Fibroblast of upper back skin (primary cell): ENCODE results near the gene GPR55.

Source experiments
- DNase-seq: peaks from one replicate; pipeline ENCODE4 v3.0.0-alpha.2; 2013

GPR55 gene

DNA sequence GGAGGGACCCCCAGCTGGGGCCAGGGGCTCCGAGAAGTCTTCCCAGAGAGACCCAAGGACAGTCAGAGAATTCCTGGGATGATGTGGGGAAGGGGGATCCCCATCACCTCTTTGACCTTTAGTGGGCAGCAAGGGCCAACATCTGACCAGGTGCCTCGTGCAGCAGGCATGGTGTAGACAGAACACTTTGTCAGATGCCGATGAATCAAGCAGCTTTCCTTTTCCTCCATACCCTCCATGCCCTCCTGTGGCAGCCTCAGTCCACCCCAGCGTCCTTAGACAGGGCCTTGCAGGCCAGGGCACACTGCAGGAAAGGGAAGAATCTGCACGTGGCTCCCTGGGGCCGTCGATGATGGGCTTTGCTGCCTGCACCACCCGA is 26.3 kb downstream of the GPR55 start:
- DNase-seq = no peak

GRCh38 chr2:230898016-230898712 is 26.9 kb downstream of the GPR55 start:
- DNase-seq = no peak

GRCh38 chr2:230896346-230897115 is 28.5 kb downstream of the GPR55 start:
- DNase-seq = no peak

DNA sequence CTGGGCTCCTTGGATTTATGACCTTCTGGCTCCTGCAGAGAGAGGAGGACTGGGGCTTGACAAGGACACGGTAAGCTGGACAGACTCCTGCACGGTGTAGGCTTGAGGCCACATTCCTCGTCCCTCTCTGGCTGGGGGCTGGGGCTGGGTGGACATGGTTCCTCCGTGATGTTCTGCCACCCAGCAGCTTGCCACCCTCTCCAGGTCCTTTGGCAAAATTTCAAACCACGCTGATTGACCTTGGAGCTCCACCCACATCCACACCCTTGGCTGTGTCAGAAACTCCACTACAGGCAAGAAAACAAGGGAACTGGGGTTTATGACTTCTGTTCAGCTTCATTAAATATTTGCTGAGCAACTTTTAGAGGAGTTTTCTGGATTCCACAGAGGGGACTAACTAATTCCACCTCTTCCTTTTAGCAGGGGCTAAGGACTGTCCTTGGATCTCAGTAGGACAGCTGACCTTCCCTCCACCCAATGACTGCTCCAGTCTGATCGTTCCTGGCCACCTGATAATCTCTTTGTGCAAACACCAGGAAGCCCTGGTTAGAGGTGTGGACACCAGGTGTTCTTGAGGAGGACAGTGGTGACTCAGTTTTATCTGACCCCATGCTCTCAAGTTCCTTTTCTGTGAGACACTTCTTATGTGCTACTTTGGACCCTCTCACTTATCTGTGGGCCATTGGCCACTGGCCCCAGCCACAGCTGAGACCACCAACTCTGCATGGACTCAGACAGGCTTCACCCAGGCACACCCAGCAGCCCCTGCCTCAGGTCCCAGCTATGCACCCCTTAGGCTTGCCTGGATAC is 29.3 kb downstream of the GPR55 start:
- no peak for DNase-seq

GRCh38 chr2:230893841-230894781 is 30.9 kb downstream of the GPR55 start:
- DNase-seq = no peak

DNA sequence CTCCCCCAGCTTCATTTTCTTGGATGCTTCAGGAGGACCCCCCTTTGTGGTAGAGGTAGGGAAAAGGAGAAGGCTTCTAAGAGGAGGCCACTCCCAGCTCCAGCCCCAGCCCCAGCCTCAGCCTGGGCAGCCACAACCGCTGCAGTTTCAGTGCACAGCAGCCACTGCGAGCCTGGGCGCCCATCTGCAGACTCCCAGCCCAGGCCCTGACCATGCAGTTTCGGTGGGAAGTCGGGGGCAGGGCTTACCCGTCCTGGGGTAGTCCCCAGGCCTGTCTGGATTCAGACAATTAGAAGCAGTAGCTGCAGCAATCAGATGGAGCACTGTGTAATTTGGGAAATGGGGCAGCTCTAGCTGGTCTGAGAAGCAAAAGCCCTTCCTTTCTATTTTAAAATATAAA is 31.7 kb downstream of the GPR55 start:
- DNase-seq = no peak

DNA sequence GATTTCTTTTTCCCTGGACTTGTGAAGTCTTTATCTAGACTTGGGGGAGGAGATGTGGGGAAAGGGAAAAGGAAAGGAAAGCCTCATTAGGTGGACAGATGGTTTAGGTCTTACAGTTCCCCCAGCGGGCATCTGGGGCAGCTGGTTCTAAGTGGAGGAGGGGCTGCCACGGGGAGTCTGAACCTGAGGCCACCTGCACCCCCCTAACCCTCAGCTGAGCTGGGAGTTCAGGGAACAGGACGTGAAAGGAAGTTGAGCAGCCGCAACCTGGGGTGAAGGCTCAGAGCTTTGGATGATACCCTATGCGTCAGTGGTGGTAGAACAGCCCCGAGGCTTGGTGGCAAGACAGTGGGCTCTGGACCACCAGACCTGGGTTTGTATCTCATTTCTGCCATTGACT is 33.5 kb downstream of the GPR55 start:
- no peak for DNase-seq

- peak; percentile 43 for DNase-seq
Observed at GRCh38 chr2:230891064-230891463, 34.0 kb downstream of the GPR55 start.

DNA sequence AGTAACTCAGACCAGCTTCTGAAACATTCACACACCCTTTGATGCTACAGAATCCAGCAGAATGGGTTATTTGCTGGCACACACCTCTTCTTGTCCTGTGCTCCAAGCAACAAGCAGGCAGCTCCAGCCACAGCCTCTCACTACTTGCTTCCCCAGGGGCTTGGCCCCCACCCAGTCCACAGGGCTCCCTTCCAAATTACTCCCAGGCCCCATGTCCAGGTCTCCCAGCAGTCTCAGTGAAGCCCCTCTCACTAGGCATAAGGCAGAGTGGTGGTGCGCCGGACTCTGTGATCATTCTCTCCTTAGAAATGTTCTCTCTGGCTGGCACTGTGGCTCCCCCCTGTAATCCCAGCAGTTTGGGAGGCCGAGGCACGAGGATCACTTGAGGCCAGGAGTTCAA is 34.4 kb downstream of the GPR55 start:
- DNase-seq = no peak

DNA sequence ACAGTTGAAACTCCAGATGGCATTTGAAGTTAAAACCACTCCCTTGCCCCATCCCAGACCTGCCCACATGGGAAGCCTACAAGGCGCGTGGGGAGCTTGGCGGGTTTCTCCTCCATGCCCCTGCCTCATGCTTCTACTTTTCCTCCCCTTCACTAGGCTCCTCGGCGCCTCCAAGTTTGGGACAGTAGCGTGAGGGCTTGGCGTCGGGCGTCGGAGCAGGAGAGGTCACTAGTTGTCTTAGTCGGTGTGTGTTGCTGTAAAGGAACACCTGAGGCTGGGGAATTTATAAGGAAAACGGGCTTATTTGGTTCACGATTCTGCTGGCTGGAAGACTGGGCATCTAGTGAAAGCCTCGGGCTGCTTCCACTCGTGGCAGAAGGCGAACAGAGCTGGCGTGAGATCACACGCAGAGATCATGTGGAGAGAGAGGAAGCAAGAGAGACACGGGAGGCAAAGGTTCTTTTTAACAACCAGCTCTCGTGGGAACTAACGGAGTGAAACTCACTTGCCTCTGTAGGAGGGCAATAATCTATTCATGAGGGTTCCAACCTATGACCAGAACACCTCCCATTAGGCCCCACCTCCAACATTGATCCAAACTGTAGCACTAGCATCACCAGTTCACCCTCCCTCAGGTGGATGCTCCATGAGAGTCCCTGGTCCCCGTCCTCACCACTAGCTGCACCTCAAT is 35.0 kb downstream of the GPR55 start:
- DNase-seq = no peak

DNA sequence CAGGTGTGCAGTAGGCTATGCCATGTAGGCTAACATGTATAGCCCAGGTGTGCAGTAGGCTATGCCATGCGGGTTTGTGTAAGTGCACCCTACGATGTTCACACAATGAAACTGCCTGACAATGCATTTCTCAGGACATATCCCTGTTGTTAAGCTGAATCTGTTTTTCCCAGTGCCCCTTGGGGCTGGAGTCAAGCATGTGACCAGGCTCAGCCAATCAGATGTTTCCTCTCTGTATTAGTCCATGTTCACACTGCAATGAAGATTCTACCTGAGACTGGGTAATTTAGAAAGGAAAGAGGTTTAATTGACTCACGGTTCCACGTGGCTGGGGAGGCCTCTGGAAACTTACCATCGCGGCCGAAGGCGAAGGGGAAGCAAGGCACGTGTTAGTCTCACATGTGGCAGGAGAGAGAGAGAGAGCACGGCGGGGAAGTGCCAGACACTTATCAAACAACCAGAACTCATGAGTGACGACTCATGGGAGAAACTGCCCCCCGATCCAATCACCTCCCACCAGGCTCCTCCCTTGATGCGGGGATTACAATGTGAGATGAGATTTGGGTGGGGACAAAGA is 36.1 kb downstream of the GPR55 start:
- no peak for DNase-seq

DNA sequence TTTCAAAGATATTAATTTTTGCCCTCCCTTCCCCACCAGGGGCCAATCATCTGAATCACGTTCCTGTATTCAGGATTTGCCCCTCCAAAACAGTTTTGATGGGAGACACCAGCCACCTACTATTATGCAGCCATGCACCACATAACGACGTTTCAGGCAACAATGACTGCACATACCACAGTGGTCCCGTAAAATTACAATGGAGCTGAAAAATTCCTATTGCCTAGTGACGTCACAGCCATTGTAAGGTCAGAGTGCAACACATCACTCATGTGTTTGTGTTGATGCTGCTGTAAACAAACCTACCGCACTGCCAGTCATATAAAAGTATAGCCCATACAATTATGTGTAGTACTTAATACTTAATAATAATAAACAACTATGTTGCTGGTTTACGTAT is 37.7 kb downstream of the GPR55 start:
- no peak for DNase-seq

GRCh38 chr2:230886671-230887071 is 38.4 kb downstream of the GPR55 start:
- no peak for DNase-seq

GRCh38 chr2:230886206-230886605 is 38.8 kb downstream of the GPR55 start:
- DNase-seq = no peak

GRCh38 chr2:230885463-230886130 is 39.4 kb downstream of the GPR55 start:
- DNase-seq = no peak

GRCh38 chr2:230881840-230882239 is 43.2 kb downstream of the GPR55 start:
- no peak for DNase-seq

DNA sequence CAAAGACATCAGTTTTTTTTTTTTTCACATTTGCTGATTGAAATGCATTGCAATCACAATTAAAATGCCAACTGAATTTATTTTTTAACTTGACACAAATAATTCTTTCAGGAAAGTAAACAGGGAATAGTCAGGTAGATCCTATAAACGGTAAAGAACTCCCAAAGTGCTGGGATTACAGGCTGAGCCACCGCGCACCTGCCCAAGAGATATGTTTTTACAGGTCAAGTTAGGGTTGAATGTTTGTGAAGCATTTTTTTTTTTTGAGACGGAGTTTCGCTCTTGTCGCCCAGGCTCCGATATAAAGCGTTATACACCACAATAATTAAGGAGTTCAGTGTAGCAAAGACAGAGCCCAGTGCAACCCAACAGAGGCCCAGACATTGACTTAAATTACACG is 45.2 kb downstream of the GPR55 start:
- no peak for DNase-seq

GRCh38 chr2:230879271-230879882 is 45.7 kb downstream of the GPR55 start:
- DNase-seq = no peak

DNA sequence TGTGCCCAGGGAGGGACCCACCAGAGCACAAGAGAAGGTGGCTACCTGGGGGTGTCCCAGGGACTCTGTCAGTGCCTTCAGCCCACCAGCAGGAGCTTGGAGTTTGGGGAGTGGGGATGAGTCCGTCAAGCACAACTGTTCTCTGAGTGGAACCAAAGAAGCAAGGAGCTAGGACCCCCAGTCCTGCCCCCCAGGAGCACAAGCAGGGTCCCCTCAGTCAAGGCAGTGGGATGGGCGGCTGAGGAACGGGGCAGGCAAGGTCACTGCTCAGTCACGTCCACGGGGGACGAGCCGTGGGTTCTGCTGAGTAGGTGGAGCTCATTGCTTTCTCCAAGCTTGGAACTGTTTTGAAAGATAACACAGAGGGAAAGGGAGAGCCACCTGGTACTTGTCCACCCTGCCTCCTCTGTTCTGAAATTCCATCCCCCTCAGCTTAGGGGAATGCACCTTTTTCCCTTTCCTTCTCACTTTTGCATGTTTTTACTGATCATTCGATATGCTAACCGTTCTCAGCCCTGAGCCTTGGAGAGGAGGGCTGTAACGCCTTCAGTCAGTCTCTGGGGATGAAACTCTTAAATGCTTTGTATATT is 46.3 kb downstream of the GPR55 start:
- DNase-seq = no peak
